ENCODE measurements around the gene DCDC1.

Gene DCDC1

DNA sequence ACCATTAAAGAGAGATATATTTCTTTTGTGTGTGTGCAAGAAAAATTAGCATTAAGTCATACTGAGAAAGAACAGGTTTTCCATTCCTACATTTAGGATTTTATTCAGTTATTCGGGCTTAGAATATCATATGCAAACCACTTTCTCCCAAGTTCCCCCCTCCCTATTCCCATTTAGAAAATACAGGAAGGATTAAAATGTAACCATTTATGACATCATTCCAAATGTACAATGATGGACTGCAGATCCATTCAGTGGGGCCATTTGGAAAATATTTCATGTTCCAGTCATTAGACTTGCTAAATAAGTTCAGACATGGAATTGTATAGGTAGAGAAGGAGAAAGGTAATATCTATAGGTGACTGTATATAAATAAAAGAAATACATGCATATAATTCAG lies 554.8 kb downstream of the DCDC1 start:
- Histone ChIP-seq H3K9me3 (no peaks in the 10 kb centered on the region), H3K36me3 (no peaks in the 10 kb centered on the region), H3K4me1 (peaks cover 0 to 28% (median 4%) of the 10 kb centered on the region in 4 donors), H3K4me3 (no peak overlapping the region), H3K27me3 (no peaks in the 10 kb centered on the region), H3K27ac (no peak overlapping the region)
- no peak for TF ChIP-seq CTCF (IDR thresholded peaks at IDR 0.05)
- DNase-seq: no peak
- intact Hi-C loops (cut with DNase I; ENCODE audit: low total_unique reads): no loop called here

Data from tibial artery (tissue), 4 donors.